ENCODE results near the gene TYR. TPM values are rescaled to one million over a fixed set of nuclear protein-coding genes. Genes with fewer than 3 reads are reported as not detected.

Gene TYR
- 0.29 TPM in 1 of 2 replicates, not detected in the other for total RNA-seq

DNA sequence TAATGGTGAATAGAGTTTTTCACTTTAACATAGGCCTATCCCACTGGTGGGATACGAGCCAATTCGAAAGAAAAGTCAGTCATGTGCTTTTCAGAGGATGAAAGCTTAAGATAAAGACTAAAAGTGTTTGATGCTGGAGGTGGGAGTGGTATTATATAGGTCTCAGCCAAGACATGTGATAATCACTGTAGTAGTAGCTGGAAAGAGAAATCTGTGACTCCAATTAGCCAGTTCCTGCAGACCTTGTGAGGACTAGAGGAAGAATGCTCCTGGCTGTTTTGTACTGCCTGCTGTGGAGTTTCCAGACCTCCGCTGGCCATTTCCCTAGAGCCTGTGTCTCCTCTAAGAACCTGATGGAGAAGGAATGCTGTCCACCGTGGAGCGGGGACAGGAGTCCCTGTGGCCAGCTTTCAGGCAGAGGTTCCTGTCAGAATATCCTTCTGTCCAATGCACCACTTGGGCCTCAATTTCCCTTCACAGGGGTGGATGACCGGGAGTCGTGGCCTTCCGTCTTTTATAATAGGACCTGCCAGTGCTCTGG is at the start of gene TYR:
Gene TYR (plus strand): TSS at position 185 of the 541 bp plus-strand sequence. CDS start 79 bp downstream, at position 264.

Other genes with a start within 250 kb of the TYR start
- gene GRM5, start 111.9 kb upstream of the TYR start, total RNA-seq = 0.33 and 0.67 TPM in 2 replicates

Data from vein endothelial cell (primary cell).